Epidermal melanocyte (primary cell): ENCODE measurements around the gene MRPS26.
A peak's percentile ranks its signal among the peaks of the same experiment; 100 is the strongest.
"Not testable (repeated sequence)": the region's sequence is repeated elsewhere in the genome, so short reads cannot be mapped to it uniquely, and the experiment has no call there.

ENCODE experiments used
- DNase-seq: peaks from one replicate; pipeline ENCODE4 v3.0.0; 2011; ENCODE audit warnings: low spot score; ENCODE audit not compliant: insufficient read length

The MRPS26 gene

DNA sequence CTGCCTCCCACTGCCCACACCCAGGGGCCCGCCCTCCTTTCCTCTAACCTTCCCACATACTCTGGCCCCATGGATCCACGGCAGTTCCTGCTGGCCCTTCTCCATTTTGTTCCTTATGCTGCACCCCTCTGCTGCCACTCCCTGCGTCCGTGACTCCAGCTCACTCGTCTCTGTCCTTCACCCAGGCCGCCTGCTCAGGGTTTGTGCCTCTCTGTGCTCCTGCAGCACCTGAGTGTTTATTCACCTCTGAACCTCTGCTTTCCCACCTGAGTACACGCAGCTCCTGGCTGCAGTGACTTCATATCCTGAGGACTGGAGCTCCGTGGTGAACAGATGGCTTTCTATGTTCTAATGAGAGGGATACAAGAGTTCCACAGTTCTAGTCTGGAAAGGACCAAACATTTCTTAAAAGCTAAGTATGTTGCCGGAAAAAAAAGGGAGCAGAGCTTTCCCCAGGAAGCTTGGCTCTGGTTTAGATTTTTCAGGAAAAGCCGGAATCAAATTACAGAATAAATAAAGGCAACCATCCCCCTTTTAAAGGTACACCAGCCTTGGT lies 3.9 kb upstream of the MRPS26 start:
- no peak for DNase-seq

GRCh38 chr20:3042625-3043024 lies 3.2 kb upstream of the MRPS26 start:
- no peak for DNase-seq

GRCh38 chr20:3043322-3043721 lies 2.5 kb upstream of the MRPS26 start, which contains the start of gene GNRH2:
GNRH2 (plus strand) TSS chr20:3043622; CDS start chr20:3044415, 793 bp downstream.
- DNase-seq = no peak

- DNase-seq = no peak
Measured at GRCh38 chr20:3044336-3044965, 1.4 kb upstream of the MRPS26 start.

DNA sequence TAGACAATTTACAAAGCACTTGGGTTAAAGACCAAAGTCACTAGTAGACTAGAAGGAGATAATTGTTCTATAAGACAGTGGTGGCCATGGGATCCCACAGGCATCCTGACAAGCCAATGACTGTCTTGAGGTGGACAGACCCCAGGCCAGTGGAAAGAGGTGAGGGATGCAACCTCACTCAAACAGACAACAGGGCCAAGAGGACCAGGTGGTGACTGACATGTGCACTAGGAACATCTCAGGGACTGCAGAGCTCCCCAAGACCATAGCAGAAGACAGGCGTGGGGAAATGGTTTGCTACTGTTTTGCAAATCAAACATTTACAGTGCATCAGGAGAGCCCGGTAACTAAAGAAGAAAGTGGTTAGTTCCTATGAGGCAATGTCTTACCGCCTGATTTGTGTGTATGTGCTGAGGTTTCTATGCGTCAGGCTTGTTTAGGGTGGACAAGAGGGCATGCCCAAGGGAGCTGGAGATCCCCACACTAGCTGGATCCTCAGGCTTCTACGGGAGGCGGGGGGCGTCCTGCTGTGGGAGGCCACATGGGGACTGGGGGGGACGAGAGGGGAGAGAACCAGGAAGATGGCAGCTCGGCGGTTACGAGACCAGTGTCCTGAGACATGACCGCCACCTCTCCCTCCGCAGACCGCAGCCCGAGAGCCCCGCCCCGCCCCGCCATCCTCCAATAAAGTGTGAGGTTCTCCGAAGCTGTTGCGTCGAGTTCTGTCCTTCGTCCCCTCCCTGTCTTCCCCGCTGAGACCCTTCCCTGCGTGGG lies 623 bp upstream of the MRPS26 start:
- peak; percentile 61 for DNase-seq

DNA sequence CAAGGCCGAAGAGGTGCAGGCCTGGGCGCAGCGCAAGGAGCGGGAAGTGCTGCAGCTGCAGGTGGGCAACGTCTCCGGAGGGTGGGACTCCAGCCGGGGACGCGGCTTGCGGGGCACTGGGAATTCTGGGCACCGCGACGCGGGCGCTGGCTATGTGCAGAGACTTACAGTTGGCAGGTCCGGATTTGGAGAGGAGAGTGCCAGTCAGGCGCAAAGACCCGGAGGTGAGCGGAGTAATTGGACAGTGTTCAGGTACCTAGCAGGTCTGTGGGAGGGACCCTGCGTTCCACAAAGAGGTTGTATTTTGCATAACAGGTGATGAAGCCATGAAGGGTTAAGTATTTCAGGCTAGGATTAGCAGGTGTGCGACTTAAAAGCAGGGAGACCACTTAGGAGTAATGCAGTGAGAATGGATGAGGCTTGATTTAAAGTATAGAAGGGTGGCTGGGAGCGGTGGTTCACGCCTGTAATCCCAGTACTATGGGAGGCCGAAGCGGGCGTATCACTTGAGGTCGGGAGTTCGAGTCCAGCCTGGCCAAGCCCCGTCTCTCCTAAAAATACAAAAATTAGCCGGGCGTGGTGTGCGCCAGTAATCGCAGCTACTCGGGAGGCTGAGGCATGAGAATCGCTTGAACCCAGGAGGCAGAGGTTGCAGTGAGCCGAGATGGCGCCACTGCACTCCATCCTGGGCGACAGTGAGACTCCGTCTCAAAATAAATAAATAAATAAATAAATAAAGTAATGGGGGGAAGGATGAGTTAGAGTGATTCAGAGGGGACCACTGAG lies 1.0 kb downstream of the MRPS26 start:
- DNase-seq = no peak

- DNase-seq = no peak
Measured at GRCh38 chr20:3047486-3048419, 1.9 kb downstream of the MRPS26 start.

GRCh38 chr20:3051385-3052019 lies 5.7 kb downstream of the MRPS26 start:
- DNase-seq = no peak

DNA sequence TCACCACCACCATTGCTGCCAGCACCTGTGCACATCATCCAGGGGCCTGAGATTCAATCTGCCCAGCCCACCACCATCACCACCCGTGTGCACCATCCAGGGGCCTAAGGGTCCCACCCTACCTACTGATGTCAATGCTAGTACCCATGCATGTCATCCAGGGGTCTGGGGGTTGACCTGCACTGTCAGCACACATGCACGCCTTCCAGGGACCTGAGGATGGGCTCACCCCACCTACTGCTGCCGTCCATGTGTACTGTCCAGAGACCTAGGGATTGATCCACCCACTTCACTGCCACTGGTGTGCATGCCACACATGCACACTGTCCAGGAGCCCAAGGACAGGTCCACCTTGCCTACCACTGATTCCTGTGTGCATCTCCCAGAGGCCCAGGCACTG lies 13.6 kb downstream of the MRPS26 start:
- no peak for DNase-seq

- not testable (repeated sequence) for DNase-seq
Measured at GRCh38 chr20:3064119-3064518, 18.3 kb downstream of the MRPS26 start.

- DNase-seq = no peak
Measured at GRCh38 chr20:3067139-3068014, 21.5 kb downstream of the MRPS26 start.

DNA sequence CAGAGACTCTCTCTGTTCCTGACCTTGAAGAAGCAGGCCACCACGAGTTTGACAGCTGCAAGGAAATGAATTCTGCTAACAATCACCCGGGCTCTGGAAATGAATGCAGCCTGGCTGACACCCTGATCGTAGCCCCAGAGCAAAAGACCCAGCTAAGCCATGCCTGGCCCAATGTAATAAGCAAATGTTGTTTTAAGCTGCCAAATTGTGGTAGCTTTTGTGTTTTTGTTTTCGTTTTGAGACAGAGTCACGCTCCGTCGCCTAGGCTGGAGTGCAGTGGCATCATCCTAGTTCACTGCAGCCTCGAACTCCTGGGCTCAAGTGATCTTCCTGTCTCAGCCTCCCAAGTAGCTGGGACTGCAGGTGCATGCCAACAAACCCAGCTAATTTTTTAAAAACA lies 22.2 kb downstream of the MRPS26 start:
- no peak for DNase-seq

DNA sequence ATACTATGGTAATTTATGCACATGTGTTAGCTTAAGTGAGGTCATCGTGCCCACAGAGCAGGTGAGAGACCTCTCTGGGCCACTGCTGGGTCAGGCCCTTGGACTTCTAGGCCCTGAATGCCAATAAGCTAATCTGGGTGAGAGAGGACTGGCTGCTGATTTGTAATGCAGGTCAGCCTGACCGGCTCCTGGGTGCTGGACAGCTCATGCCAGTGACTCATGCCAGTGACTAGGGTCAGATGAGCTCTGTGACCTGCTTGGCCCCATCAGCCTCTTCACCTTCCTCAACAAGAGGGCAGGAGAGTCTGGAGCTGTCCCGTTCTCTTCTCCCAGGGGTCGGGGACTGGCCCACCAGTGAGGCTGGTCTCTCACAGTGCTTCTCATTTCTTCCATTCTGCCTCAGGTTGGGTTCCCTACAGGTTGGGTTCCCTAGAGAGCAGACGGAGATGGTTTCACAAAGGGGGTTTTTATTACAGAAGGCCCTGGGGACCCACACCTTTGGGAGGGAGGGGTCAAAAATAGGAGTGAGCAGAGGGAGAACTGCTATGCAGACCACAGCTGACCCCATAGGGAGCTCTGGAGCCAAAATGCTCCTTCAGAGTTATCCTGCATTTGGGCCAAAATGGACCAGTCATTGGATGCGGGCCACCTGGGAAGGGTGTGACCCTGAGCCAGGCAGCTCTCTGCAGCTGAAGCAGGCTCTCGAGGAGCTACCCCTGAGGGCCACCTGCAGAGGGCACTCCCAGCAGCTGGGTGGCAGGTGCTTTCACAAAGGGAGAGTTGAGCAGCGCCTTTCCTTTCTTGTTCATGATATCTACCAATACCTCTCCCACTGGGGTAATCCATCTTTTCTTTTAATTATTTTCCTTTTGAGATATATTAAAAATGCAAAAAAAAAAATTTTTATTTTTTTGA lies 23.4 kb downstream of the MRPS26 start:
- DNase-seq = no peak

GRCh38 chr20:3070725-3071124 lies 24.9 kb downstream of the MRPS26 start:
- no peak for DNase-seq

GRCh38 chr20:3071266-3071609 lies 25.4 kb downstream of the MRPS26 start:
- no peak for DNase-seq

- DNase-seq = no peak
Measured at GRCh38 chr20:3071610-3072529, 26.0 kb downstream of the MRPS26 start, which contains the start of gene OXT. OXT (plus strand) TSS chr20:3071620; CDS start chr20:3071656, 36 bp downstream.
